GM19035 (cell line): ENCODE data around the gene HECW1.
"Not testable (repeated sequence)": the region's sequence is repeated elsewhere in the genome, so short reads cannot be mapped to it uniquely, and the experiment has no call there.

Experiments used
- ATAC-seq: cut with Tn5 transposase; IDR thresholded peaks from one replicate; pipeline ENCODE4 v1.9.1; 2021; ENCODE audit not compliant: unreplicated experiment

Gene HECW1

DNA sequence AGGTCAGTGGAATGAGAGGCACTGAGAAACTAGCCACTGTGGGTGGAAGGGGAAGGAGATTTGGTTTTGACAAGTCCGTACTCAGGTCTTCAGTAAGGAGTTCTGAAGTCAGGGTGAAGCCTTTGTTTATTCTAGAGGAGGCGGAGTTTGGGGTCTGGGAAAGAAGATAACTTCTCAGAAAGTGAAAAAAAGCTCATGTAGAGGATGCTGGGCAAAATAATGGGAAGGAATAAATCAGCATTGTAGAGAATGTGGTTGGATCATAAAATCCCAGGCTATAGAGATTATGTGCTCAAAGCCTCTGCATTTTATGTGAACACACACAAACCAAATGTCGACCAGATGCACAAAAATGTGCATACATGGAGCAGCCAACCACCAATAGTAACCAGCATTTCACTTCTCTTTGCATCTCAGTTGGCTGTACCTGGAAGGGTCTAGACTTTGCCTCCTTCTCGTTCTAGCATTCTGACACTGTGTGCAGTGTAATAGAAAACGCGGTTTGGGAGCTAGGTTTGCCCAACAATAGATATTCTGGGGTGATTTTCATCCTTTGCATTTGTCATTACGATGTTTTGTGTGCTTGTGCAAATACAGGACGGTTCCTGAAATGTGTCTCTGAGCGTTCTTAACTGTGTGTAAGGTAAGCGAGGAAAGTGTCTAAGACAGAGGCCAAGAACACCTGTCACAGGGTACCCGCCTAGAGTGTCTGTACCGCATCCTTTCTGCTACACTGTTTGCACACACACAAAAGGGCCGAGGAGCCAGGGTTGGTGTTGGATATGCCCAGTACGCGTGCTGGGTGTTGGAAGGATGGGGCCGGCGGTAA is 603 bp upstream of the HECW1 start:
- ATAC-seq = no peak

DNA sequence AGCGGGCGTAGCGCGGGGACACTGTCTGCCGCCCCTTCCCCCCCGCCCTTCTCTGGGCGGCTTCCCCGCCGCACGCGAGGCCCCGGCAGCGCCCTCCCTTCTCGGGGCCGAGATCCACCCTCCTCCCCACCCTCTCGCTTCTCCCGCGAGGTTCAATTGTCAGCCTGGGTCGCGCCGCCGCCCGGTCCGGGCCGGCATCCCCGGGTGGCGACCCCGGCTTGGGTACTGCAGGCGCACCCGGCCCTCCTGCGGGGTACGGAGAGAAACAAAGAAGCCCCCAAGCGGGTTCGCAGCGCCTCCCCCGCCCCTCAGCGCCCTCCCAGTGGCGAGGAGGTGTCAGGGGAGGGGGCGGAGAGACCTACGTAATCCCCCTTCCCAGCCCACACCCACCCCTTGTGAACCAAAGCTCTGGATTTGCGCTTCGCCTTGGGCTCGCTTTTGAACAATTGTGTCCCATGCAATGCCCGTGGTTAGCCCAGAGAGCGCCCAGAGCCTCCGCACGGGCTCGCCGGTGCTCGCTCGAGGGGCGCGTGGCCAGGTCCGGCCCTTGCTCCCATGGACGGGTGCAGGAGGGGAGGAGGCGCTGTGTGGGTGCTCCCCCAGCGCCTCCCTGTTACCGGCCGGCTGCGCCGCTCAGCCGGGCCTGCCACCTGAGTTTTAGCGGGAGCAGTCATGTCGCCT is 634 bp downstream of the HECW1 start:
- ATAC-seq = no peak

DNA sequence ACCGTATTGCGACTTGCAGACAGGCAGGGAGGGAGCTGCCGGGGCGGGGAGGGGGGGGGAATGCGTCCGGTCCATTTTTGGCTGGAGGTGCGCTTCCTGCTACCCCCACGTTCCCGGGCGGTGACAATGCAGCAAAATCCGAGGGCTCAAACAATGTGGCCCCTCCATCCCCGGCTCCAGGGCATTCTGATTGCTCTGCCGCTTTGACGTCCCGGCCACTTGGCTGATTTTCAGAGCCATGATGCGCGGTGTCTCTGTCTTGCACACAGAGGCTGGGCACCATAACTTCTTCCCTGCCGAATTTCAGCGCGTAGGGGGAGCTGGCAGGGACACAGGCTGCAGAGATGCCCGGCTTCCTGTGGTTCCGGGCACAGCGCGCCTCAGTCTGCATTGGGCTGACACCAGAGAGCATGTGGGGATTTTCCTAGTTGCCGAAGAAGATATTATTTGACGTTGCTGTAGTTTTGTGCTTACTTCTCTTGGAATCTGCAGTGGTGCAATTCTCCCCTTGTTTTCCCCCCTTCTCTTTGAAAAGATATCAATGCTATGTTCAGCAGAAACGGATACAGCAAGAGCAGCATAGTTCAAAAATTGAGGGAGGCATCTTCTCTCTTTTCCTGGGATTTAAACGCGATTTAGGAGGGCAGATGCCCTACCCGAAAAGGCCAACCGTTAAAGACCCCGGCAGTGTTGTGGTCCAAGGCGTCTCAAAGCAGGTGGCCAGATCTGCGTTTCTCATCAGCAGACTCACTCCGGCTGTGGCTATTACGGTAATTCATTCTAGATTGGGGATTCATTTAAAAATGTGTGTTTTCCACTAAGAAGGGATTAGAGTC is 1.4 kb downstream of the HECW1 start:
- no peak for ATAC-seq

DNA sequence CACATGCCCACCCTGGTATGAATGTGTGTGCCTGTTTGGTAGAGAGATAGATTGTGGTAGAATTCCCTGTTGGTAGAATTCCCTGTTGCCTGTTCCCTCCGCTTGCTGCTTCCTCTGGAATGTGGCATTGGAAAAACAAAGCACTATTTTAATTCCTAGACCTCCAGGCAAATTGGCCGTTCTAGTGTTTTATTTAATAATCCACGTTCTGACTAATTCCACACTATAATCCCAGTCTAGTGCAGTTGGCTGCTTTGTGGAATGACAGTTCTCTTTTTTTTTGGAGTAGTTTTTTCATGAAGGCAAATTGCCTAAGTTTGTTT is 2.0 kb downstream of the HECW1 start:
- ATAC-seq = no peak

DNA sequence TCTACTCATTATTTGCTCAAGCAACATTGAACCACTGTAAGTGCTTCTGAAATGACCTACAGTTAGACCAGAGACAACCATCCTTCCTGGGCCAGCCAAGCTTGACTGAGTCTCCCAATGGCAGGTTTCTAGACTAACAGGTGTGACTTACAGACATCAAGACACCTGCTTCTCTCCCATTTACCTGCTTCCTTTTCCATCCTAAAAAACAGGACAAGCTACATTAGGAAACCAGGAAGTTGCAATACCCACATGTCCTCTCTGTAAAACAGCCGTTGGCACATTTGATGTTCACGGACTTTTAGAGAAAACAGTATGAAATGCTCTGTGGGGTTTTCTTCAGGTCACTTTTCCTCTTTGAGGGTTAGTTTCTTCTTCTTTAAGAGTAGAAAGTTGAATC is 4.0 kb downstream of the HECW1 start:
- ATAC-seq = no peak

DNA sequence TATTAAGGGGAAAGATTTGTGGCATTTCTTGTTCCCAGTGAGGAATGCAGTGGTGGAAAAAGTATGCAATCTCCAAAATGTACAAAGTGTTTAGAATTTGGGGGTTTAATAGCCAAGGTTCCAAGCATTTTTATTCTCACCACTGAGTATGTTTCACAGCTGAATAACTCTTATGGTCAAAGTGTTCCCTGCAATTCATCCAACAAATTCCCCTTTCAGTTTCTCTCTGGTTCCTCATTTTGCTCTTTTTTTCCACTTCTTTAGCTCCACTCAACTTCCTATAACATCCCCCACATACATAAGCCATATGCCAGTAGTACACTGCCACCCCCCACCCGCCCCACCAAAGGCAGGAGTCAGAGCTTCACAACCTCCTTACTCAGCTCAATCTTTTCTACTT is 4.6 kb downstream of the HECW1 start:
- ATAC-seq = no peak

DNA sequence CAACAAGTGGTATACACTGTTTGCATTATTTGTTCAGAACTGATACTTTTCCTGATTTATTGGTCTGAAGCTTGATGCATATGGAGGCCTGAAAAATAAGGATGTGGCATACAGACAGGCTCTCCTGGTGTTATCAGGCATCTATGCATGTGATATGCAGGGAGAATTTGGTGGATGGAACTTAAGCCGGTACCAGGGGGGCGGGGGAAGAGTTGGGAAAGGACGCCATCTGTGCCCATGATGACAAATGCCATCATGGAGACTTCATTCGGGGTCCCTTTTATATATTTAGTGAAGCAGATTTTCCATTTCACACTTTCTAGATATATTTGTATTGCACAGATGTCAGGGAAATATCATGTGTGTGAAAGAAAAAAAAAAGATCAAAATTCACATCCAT is 5.4 kb downstream of the HECW1 start:
- no peak for ATAC-seq

DNA sequence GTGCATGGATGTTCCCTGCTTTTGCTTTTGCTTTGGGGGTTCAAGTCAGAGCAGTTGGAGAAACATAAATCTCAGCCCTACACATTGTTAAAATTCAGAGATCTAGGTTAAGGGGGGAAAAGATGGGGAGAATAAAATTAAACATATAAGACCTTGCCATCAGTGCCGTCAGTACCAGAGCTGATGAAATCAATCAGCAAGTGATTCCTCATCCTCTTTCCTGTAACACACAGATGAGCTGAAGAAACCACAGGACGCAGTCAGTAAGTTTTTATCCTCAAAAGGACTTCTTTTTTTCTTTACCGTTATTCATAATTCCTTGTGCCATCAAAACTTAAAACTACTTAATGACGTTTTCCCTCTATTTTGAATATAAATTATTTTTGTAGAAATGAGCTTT is 5.9 kb downstream of the HECW1 start:
- no peak for ATAC-seq

DNA sequence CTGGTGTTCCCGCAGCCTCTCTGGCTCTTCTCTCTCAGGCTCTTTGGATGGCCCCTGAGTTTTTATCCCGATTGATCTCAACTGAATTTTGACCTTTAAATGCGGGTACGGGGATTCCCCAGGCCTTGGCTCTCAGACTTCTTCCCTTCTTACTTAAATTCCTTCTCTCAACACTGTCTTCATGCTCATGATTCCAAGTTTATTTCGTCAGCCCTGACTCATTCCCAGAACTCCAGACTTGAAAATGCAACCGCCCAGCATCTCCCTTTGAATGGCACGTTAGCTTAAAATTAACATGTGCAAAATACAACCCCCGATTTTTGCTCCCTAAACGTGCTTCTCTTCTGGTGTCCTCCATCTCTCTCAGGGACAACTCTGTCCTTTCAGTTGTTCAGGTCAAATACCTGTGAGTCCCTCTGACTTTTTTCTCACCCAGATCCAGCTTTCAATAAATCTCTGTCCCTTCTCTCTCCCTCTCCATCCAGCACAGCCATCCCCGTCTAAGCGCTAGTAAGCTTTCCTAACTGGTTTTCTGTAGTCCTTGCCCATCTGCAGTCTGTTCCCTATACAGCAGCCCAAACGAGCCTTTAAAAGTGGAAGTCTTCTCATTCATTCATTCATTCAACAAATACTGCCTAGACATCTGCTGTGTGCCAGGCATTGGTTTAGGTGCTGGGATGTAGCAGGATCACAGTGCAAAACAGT is 7.1 kb downstream of the HECW1 start:
- no peak for ATAC-seq

DNA sequence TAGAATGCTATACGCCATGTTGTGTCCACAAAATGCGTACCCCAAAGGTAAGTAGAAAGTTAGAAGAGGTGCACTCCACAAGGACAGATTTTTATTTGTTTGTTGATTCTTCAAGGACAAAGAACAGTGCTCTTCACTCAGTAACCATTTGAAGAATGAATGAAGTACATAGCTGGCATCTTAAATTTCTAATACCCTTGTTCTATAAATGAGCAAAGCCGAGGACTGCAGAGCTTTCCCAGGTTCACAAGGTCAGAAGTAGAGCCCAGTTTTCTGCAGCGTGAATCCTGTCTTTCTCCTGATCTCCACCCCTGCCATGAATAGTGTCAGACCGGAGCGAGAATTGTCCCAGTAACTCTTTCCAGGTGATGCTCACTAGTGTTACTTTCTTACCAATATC is 9.5 kb downstream of the HECW1 start:
- no peak for ATAC-seq

DNA sequence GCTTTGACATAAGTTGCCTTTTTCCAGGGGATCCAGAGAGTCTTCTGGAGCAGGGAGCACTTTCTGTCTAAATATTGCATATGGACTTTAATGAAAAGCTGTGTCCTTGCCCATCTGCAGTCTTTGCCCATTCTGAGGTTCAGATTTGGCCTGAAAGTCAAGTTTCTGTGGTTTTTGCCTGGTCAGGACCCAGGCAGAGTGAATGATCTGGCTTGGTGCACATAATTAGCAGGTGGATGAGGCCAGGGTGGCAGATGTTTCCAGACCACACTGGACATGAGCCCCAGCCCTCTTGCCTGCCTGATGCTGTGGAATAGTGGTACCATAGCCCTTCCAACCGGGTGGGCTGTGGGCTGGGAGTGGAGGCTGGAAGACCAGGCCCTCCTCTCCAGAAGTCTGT is 11.0 kb downstream of the HECW1 start:
- ATAC-seq = no peak

DNA sequence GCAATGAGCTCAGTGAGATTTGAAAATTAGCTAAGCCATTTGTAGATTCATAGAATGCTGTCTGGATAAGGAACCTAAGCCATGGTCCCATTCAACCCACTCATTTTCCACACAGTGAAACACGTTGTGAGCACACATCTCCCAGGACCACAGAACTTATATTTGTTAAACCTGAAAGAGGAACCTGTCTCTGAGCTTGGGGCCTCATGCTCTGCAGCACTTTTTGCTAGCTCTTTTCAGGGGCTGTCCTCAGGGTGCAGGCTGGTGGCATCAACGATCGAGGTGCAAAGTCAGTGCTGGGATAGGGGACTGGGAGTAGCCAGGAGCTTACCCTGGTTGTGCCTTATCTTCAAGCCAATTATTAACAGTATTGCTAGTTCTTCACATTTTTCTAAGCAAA is 11.9 kb downstream of the HECW1 start:
- ATAC-seq = no peak

DNA sequence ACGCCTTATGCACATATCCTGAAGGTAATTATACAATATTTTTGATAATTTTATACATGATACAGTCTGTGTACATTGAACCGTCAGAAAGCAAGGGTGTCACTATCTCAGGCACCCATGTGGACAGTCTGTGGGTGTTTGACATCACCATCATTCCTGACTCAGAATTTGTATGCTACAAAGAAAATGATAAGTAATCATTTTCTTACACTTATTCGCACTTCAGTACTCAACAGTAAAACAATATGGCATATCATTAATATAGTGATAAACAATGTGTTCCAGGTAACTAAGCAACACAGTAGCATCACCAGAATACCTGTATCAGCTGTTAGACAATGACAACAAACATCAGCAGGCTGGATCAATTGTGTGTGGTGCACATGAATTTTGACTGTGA is 17.9 kb downstream of the HECW1 start:
- ATAC-seq = no peak

DNA sequence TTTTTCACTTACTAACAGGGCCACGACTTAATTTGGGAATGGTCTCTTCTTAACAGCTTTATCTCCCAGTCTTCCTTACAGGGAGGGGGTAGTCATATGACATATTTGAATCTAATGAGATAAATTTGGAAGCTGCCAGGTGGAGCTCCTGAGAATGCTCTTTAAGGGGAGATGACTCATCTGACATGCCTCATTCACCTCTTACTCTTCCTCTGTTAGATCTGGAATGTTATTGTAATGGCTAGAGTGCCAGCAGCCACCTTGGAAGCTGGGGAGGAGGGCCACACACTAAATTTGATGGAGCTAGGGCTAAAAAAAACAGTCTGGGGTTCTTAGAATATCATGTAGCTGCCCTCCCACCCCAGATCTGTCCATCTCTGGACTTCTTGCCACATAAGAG is 22.7 kb downstream of the HECW1 start:
- no peak for ATAC-seq

DNA sequence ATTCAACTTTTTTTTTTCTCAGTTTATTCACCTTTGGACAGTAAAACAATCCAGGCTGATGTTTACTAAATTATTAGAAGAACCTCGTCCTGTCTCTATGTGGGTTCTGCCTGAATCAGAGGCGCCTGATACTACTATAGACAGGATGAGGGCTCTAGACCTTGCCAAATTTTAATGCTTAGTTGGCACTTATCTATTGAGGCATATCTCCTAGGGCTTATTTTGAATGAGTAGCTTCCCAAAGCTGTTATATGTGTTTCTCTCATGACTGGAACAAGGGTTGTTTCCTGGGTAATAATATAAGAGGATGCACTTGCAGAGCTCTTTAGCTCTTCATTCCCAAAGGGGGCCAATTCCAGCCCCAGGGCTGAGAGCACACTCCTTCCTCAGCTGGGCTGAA is 23.6 kb downstream of the HECW1 start:
- ATAC-seq = no peak

DNA sequence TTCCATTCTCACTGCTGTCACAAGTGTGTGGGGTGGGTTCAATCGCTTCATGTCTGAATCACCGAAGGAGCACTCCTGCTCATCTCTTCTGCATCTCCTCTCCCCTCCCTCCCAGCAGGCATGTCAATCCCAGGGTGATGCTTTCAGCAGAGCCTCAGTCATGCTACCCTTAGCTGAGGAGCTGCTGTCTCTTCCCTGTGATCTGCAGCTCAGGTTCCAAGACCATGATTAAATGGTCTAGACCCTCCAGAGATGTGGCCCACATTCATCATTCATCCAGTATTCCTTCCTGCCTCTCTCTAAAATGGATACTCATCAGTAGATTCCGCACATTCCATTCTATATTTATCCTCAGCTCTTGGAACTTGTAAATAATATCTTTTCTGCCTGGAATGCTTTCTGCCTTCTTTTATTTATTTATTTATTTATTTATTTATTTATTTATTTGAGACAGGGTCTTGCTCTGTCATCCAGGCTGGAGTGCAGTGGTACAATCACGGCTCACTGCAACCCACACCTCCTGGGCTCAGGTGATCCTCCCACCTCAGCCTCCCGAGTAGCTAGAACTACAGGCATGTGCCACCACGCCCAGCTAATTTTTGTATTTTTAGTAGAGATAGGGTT is 24.8 kb downstream of the HECW1 start:
- not testable (repeated sequence) for ATAC-seq

DNA sequence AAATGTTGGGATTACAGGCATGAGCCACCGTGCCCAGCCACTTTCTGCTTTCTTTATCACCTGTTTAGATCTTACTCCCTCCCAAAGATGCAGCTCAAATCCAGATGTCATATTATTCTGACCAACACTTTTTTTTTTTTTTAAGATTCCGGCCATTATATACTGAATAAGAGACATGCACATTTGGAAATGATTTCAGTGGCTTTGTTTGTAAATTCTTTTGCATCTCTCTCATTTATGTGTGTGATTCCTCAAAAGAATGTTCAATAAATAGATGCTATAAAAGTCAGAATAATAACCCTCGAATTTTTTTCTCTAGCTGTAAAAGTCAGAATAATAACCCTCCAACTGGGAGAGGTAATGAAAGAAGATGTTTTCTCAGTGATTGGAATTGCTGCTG is 25.4 kb downstream of the HECW1 start:
- no peak for ATAC-seq

DNA sequence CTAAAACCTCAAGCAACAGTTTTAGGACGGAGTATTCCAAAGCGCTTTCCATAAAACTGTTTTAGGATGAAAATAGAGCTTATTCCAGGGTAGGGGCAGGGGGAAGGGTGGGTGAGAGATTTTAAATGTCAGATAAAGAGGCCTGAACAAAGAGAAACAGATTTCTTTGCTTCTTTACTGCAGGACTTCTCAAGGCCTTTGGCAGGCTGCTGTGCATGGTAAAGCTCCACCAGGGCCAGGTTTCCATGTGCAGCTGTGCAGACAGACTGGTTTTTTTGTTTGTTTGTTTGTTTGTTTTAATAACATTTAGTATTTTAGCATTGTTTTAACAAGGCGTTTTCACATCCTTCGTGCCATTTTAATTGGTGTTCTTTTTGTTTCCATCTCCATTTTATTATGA is 26.3 kb downstream of the HECW1 start:
- ATAC-seq = no peak

DNA sequence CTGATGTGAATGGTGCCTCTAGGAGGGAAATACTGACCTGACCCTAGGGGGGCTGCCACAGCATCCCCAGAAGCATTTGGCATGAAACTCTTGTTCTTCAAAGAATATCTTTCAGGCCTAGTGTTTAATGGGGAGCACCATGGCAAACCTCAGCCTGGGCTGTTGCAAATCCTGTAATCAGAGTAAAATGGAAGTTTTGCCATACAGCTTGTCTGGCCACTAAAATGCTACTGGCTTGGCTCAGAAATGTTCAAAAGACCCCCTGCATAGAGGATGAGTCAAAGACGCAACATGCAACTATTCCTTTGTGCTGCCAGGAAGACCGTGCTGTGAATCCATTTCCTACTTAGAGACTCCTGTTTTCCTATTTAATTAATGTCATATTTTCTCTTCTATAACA is 26.7 kb downstream of the HECW1 start:
- no peak for ATAC-seq

DNA sequence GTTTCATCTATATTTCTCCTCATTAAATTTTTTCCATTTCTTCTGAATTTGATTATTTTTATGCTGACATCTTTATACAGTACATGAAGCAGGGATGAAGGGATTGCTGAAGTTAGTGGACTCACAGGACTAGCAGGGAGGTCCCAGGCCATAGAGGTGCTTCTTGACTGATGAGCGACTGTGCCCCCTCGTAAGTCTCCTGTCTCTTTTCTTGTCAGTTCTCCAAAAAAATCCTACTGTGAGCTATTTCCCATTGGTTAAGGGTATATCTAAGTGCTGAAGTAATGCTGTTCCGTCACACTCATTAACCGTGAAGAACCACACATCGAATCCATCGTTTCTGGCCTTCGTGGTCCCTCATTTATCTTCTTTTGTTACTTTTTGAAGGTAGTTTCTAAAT is 27.7 kb downstream of the HECW1 start:
- no peak for ATAC-seq

DNA sequence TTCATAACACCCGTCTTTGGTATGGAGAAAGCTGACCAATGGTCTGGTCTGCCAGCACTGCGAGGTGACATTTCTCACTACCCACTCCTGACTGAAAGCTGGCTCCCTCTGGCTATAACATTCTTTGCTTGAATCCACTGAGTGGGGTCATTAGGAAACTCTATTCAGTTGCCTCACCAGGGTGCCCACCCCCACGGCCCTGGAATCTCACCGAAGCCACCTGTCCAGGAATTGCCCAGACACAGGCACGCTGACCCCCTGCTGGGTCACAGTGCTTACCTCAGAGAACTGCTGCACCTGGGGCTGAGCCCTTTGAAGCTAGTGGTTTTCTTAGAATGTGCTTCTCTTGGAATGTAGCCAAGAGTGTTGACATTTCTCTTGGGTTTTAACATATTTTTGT is 28.6 kb downstream of the HECW1 start:
- no peak for ATAC-seq
